ENCODE results near the gene ARSG.

DNA sequence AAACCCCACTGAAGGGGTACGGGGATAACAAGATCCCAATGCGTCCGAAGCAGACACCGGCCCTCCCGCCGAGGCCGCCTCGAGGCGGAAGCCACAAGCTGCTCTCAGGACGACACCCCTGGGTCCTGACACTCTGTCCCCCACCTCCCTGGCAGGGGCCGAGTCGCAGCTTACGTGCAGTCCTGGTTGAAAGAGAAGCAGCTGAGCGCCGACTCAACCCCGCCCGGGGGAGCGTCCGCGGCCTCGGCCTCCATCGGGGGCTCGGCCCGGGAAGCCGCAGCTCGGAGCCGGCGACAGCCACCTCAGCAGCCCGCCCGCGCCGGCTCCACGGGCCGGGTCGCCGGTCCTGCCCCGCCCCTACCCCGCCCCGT, 165.9 kb downstream of the ARSG start, which contains the start of gene WIPI1:
- TF ChIP-seq, protein P1, sequence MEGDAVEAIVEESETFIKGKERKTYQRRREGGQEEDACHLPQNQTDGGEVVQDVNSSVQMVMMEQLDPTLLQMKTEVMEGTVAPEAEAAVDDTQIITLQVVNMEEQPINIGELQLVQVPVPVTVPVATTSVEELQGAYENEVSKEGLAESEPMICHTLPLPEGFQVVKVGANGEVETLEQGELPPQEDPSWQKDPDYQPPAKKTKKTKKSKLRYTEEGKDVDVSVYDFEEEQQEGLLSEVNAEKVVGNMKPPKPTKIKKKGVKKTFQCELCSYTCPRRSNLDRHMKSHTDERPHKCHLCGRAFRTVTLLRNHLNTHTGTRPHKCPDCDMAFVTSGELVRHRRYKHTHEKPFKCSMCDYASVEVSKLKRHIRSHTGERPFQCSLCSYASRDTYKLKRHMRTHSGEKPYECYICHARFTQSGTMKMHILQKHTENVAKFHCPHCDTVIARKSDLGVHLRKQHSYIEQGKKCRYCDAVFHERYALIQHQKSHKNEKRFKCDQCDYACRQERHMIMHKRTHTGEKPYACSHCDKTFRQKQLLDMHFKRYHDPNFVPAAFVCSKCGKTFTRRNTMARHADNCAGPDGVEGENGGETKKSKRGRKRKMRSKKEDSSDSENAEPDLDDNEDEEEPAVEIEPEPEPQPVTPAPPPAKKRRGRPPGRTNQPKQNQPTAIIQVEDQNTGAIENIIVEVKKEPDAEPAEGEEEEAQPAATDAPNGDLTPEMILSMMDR (IDR thresholded peaks at IDR 0.05), result no peak
- peak in 1 of 2 donors; percentile 54 for TF ChIP-seq POLR2A (IDR thresholded peaks at IDR 0.05)
